Epithelial cell of esophagus (primary cell): ENCODE results near the gene SLC25A48.

Experiments used
- DNase-seq: peaks from one replicate; pipeline ENCODE4 v3.0.0; 2010; ENCODE audit warnings: low read depth
- H3K4me3 ChIP-seq: 2 replicates; pipeline ENCODE4 v1.5.1; 2011; ENCODE audit warnings: mild to moderate bottlenecking, low read length, control low read depth
- TF ChIP-seq, protein P1 (sequence below): IDR thresholded peaks from 2 replicates; pipeline ENCODE4 v1.5.1; 2011; ENCODE audit warnings: low read depth, mild to moderate bottlenecking, low read length, control low read depth, inconsistent platforms; ENCODE audit not compliant: insufficient read depth; ENCODE audit errors: missing control alignments

SLC25A48 gene

GRCh38 chr5:135829681-135830383 lies 4.6 kb upstream of the SLC25A48 start:
- DNase-seq: peak; percentile 62
- no peak overlapping the region for H3K4me3 ChIP-seq
- TF ChIP-seq, protein P1, sequence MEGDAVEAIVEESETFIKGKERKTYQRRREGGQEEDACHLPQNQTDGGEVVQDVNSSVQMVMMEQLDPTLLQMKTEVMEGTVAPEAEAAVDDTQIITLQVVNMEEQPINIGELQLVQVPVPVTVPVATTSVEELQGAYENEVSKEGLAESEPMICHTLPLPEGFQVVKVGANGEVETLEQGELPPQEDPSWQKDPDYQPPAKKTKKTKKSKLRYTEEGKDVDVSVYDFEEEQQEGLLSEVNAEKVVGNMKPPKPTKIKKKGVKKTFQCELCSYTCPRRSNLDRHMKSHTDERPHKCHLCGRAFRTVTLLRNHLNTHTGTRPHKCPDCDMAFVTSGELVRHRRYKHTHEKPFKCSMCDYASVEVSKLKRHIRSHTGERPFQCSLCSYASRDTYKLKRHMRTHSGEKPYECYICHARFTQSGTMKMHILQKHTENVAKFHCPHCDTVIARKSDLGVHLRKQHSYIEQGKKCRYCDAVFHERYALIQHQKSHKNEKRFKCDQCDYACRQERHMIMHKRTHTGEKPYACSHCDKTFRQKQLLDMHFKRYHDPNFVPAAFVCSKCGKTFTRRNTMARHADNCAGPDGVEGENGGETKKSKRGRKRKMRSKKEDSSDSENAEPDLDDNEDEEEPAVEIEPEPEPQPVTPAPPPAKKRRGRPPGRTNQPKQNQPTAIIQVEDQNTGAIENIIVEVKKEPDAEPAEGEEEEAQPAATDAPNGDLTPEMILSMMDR: peak; percentile 90

GRCh38 chr5:135830384-135830700 lies 4.1 kb upstream of the SLC25A48 start:
- TF ChIP-seq, protein P1: no peak
- no peak overlapping the region for H3K4me3 ChIP-seq
- no peak for DNase-seq

DNA sequence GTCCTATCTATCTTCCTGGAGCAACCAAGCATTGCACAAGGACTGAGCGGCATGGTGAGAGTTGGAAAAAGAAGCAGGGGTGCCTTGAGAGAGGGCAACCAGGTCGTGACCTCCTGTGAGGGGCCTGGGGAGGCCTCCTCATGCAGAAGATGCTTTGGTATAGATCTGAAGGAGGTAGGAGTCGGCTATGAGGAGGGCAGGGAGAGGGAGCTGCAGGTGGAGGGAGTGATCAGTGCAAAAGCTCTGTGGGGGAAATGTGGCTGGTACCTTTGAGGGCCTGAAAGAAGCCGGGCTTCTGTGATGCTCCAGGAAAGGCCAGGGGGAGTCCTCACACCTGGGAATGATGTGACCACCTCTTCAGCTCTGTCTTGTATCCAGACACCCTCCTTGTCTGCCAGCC lies 3.6 kb upstream of the SLC25A48 start:
- H3K4me3 ChIP-seq: no peak overlapping the region
- no peak for DNase-seq
- TF ChIP-seq, protein P1: no peak

- DNase-seq: no peak
- no peak overlapping the region for H3K4me3 ChIP-seq
- TF ChIP-seq, protein P1: no peak
These were observed 3.0 kb upstream of the SLC25A48 start for GRCh38 chr5:135831439-135831838.

DNA sequence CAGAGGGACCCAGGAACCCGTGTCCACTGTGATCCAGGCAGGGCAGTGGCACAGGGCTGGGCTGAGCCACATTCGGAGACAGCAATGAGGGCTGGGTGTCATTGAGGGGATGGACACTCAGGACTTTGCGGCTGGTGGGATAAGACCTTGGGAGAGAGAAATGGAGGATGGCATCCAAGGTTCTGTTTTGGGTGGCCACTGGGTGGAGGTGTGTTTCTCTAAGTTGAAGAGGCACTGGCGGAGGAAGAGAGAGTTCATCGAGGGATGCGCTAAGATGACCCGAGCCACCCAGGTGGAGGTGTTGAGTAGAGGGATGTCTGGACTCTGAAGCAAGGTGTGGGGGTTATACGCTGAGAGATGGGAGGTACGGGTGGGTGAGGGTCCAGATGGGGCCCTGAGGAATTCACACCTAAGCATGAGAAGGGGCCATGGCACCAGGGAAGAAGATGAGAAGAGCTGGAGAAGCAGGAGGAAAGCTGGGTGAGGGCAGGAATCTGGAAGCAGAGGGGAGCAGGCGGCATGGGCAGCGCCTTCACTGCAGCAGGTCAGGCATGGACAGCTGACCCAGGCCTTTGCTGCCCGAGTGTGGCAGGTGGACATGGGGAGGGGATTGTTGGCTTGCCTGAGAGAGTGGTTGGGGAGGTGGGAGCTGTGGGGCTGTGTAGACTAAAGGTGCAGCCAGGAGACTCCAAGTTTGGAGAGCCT lies 2.5 kb upstream of the SLC25A48 start:
- no peak overlapping the region for H3K4me3 ChIP-seq
- TF ChIP-seq, protein P1: no peak
- DNase-seq: no peak

GRCh38 chr5:135832941-135833920 lies 1.2 kb upstream of the SLC25A48 start:
- no peak for DNase-seq
- TF ChIP-seq, protein P1: no peak
- no peak overlapping the region for H3K4me3 ChIP-seq
